HL-60/S4 treated with retinoic acid at 250 ng/mL for 4 days and 3 days (cell line): ENCODE measurements around the gene FCGR3B.
"Not testable (repeated sequence)": the region's sequence is repeated elsewhere in the genome, so short reads cannot be mapped to it uniquely, and the experiment has no call there.

Experiments used
- in situ Hi-C: fragments of 300-500 bp; cut with MboI; formaldehyde crosslinking; loops from 2 replicates; pipeline ENCODE4 v1.7.0; 2022; ENCODE audit warnings: low sequenced_read_pairs

Gene FCGR3B

DNA sequence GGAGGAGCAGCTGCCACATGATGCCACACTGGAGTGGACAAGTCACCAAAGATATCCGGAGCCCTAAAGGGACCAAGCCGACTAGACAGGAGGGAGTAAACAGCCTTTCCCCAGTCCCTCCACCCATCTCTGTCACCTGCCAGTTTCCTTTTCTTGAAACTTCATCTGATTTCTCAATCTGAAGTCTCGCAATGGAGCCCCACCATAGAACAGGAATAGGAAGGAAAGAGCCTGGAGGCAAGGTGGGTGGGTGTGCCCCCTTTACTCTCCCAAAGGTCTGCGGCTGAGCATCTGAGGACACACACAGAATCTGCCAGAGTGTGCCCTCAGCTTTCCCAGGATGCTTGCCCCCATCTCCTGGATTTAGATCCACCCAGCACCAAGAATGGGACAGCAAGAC lies at the start of gene FCGR3B:
Gene FCGR3B (minus strand): TSS at position 101 of the 400 bp plus-strand sequence. CDS start 82 bp downstream, at position 19.
- in situ Hi-C loops: no loop called here

DNA sequence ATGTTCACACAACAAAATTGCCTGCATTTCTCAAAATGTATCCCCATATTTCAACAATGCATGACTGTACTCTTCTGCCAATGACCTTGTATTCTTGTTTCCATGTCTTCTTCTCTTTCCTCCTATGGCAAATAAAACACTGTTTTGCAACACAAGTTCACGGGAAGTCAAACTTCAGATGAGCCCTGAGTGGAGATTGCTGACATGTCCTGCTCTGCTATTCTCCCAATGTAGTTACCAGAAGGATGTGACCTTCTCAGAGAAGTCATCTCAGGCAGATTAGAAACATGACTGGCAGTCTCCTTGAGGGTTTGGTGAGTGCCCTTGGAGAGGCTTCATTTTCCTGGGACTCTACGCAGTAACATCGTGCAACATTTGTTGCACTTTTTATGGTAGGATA lies 47.5 kb upstream of the FCGR3B start:
- in situ Hi-C loops: no loop called here

DNA sequence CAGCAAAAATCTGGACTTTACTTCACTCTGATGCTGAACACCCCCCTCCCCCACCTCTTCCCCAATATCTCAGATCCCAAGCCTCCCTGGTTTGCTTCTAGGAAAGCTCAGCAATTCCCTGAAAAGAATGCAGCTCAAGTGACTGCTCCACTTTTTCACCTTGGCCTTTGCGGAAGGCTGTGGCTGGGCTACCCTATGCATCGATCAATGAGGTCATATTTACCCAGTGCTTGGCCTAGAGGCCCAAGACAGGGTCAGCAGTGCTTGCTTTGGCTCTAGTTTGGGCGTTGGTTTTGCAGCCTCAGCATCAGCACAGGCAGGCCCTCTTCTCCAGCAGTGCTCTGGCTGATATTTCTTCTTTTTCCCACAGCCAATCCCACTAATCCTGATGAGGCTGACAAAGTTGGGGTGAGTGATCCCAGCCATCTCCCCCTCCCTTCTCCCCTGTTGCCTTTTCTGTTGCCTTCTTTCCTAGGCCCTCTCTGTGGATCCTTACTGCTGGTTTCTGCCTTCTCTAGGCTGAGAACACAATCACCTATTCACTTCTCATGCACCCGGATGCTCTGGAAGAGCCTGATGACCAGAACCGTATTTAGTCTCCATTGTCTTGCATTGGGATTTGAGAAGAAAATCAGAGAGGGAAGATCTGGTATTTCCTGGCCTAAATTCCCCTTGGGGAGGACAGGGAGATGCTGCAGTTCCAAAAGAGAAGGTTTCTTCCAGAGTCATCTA lies 46.1 kb upstream of the FCGR3B start:
- in situ Hi-C loops: no loop called here

DNA sequence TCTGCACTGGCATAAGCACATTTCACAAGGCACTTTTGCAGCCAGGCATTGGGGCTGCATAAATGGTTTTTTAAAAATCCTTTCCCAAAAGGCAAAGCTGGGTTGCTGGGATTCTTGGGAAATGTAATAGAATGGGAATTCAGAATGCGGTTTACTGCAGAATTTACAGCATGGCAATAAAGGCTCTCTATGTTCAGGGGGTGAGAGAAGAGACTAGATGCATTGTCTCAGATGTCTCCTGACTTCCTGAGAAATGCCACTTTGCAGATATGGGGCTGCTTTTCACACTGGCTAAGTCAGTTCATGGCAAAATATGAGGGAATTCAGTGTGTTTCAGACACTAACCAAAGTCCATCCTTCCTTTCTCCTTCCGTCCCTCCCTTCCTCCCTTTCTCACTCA lies 45.5 kb upstream of the FCGR3B start:
- in situ Hi-C loops: no loop called here

DNA sequence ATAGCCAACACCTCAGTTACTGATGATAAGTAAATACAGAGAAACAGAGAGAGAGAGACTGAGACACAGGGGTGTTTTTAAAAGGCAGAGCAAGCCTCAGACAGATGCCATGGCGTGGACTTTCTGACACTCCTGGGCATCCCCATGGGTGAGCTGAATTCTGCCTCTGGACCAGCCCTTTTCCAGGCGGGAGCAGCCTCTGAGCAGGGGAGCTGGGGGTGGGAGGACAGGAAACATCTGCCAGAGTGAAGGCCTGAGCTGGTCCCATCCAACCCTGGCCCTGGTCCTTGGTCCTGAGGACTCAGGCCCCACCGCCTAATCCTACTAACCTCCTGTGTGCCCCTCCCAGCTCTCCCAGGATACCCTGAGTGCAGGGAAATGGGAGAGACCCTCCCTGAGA lies 43.9 kb upstream of the FCGR3B start:
- in situ Hi-C loops: not testable (repeated sequence)

DNA sequence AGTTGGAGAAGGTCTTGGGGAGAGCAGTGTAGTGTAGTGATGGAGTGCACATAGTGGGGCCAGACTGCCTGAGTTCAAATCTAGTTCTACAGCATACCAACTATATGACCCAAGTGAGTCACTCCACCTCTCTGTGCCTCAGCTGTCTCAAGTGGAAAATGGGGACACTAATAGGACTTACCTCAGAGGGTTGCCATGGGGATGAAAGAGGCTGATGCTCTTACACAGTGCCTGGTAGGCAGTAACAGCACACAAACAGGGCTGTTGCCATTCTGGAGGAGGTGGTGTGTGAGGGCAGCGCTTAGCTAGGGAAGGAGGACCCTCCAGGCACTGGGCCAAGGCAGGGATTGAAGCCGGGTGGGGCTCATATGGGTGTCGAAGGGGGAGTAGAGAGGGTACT lies 43.5 kb upstream of the FCGR3B start:
- in situ Hi-C loops: not testable (repeated sequence)

DNA sequence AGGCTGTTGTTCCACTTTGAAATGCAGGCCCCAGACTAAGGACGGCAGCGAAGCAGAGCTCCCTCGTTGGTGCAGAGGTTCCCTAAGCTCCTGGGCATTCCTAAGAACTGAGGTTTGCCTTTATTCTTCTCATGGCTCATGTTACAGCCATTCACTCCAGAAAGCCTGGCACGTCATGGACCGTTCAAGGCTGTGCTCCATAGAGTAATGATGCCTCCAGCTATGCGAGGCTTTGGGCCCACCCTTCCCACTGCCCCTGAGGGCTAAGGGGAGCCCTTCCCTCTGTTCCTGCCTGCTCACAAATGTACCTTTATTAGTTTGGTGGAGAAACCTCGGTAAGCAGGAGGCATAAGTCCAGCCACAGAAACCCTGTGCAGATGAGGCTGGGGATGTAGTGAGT lies 42.5 kb upstream of the FCGR3B start:
- in situ Hi-C loops: not testable (repeated sequence)

DNA sequence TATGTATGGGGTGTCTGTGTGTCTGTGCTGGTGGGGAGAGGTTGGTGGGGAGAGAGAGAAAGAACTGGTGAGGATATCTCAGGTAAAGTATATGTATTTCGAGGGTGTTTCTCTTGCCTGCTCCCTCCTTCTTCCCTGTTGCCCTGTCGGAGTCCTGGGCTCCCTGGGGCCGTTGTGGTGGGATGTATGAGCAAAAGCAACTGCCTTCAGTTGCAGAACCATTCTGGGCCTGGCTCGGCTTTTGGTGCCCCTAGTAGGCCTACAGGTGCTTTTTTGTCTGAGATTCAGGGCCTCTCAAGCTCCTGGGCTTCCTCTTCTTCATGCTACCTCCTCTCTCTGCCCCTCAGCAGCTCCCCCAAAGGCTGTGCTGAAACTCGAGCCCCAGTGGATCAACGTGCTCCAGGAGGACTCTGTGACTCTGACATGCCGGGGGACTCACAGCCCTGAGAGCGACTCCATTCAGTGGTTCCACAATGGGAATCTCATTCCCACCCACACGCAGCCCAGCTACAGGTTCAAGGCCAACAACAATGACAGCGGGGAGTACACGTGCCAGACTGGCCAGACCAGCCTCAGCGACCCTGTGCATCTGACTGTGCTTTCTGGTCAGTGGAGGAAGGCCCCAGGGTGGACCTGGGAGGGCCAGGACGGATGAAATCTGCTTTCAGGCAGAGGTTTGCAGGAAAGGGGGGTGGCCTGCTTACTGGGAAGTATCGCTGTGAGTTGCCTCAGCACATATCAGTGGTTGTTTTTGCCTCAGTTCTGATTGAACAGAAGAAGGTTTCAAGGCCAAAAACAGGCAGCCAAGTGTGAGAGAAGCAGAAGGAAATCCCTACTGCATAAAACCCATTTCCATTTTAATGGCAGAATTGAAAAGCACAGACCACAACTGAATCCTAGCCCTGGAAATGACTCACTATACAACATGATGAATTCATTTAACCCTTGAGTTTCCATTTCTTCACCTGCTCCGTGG lies 40.4 kb upstream of the FCGR3B start:
- in situ Hi-C loops: not testable (repeated sequence)

DNA sequence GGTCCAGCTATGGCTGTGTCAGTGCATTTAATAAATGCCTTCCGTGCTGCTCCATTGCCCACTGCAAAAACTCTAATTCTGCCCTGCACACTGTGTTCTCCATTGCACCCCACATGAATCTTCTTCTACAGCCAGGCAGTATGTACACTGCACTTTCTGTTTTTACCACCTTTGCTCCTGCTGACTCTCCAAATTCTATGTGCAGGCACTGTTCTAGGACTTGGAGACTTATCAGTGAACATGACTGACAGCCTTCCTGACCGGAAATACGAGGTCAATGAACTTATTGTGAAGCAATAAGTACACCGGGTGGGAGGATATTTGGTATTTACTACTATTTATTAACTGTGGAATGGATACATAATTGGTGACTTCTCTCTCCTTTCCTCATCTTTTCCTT lies 33.7 kb upstream of the FCGR3B start:
- in situ Hi-C loops: not testable (repeated sequence)

DNA sequence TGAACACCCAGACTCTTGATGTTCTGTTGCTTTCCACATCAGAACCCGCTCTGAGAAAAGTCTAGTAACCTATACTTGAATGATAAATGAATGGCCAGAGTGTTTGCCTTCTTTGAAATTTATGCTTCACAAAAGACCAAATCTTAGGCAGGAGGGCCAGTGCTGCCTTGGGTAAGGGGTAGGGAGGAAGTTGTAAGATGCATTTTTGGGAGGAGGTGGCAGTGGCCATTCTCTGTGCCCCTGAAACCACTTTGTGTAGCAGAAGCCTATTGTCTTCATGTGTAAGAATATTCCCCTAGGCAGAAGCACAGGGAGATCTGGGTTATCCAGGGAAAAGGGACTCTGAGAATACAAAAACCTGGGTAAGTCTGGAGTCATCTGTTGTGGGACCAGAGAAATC lies 32.6 kb upstream of the FCGR3B start:
- in situ Hi-C loops: not testable (repeated sequence)

DNA sequence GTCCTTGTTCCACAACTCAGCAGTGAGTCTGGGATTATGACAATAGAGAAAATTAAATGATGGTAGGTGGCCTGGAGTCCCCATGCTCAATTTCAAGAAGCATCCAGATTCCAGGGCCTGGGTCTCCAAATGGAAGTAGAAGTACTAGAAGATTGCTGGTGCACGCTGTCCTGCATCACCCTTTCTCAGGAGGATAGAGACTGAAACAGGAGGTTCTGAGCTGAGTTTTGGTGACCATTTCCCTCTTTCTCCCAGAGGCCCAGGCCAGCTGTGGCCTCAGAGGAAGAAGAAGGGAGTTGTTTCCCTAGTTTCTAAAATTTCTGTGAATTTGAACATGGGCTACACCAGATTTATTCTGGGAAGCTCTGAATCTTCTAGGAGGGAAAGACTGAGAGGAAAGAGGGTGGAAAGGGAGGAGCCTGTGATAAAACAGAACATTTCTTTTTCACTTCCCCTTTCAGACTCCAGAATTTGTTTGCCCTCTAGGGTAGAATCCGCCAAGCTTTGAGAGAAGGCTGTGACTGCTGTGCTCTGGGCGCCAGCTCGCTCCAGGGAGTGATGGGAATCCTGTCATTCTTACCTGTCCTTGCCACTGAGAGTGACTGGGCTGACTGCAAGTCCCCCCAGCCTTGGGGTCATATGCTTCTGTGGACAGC lies 31.8 kb upstream of the FCGR3B start, which contains the start of gene FCGR2B:
Gene FCGR2B (plus strand): TSS at position 460 of the 656 bp plus-strand sequence. CDS start 99 bp downstream, at position 559.
- in situ Hi-C loops: not testable (repeated sequence)

DNA sequence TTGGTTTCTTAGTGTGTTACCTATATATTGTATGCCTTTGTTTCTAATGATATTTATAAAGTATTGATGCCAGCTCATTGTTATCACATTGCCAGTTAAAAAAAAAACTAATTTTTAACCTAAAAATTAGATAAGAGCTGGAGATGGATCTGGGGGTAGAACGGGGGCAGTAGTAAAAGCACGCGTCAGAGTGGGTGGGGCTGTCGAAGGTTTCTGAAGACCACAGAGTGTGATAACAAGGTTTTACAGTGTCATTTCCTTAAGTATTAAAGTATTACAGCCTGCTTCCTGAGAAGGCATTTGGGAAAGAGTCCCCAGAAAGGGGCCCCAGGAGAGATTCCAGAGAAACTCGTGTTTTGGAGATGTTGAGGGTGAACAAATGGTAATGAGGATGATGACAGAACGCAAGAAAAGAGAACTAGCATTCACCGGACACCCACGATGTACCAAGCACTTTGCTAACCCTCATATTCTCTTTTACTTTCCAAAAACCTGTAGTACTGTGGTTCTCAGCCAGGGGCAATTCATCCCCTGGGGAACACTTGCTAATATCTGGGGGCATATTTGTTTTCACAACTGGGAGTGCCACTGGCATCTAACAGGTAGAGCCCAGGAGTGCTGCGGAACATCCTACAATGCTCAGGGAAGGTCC lies 30.8 kb upstream of the FCGR3B start:
- in situ Hi-C loops: not testable (repeated sequence)

DNA sequence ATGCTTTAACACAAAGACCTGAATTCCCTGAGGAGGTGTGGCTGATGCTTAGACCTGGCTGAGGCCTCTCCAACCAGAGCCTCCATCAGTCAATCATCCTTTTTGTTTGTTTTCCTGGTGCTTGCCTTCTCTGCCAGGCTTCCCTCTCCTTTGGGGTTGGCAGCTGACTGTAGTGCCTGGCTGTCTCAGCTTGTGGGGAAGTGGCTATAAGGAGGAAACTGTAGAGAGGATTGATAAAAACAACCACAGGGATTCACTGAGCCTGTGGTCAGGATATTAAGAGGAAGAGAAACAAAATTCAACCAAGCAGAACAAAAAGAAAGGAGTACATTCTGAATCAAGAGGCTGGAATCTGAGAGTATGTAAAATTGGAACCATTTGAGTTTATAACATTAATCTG lies 27.5 kb upstream of the FCGR3B start:
- in situ Hi-C loops: not testable (repeated sequence)

DNA sequence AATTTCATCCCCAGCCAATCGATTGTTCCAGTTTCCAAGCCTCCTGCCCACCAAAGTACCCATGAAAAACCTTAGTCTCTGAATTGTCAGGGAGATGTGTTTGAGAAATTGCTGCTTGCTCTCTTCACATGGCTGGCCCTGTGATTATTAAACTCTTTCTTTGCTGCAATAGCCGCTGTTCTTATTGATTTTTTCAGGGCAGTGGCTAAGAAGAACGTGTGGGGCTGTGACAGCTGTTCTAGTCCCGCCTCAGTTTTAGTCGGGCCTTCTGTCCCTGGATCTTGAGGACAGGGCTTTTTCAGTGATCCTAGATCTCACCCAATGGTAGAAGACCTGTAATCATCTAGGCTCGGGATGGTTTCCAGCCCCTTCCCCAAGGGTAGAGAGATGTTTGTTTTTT lies 23.0 kb upstream of the FCGR3B start:
- in situ Hi-C loops: not testable (repeated sequence)

DNA sequence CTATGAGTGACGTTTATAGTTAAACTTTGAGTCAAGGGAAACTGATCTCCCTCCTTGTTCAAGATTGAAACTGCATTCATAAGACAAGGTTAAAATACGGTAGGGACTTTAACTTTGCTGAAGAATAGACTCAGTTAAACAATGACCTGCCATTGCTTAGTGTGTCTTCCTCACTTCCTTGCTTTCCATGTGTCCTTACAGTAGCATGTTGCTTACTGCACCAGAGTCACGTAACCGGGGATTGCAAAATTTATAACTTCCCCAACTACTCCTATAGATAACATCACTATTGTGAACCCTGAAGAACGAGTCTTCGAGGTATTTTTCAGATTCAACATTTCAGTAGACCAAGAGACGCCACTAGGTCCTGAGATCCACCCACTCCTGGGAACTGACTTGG lies 22.6 kb upstream of the FCGR3B start:
- in situ Hi-C loops: not testable (repeated sequence)

DNA sequence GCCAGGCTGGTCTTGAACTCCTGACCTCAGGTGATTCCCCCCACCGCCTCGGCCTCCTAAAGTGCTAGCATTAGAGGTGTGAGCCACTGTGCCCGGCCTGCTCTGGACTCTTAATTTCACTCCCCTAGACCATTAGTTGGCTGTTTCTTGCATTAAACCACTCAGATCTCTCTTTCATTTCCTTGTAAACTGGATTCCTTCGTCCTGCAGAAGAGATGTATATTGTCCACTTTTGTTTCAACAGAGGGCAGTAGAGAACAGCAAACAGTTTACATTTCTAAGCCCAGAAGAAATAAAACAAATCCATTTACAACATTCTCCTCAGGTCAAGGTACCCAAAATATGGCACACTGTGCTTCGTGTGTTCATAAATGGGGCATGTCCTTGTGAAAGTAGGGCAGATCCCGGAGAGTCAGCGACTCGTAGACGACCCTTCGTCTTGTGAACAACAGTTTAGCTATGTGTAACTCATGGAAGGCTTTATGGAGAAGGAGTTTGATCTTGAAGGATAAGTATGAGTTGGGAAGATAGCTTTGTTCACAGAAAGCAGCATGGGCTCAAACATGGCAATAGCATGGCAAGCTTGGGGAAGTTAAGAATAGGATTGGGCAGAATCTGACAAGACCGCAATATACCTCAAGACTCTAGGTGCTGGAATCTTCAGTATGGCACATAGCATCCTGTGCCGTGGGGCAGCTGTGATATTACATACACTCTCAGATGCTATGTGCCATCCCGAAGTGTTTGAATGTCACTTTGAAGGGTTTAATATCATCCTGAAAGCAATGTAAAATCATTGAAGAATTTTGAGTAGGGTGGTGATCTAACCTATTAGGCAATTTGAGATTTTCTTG lies 16.8 kb upstream of the FCGR3B start:
- in situ Hi-C loops: not testable (repeated sequence)

DNA sequence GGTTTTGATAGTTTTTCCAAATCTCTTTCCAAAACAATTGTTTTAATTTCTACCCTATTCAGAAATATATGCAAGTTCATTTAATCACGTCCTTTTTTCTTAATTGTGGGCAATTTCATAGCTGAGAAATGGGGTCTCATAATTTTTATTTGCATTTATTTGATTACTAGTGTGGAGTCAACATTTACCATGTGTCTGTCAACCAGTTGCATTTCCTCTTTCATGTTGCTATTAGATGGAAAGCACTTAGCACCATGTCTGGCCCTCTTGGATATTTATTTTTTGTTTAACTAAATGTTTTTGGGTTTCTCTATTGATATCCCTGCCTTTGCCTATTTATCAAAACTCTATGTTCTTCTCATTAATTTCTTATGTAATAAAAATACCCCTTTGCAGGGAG lies 13.9 kb upstream of the FCGR3B start:
- in situ Hi-C loops: not testable (repeated sequence)

DNA sequence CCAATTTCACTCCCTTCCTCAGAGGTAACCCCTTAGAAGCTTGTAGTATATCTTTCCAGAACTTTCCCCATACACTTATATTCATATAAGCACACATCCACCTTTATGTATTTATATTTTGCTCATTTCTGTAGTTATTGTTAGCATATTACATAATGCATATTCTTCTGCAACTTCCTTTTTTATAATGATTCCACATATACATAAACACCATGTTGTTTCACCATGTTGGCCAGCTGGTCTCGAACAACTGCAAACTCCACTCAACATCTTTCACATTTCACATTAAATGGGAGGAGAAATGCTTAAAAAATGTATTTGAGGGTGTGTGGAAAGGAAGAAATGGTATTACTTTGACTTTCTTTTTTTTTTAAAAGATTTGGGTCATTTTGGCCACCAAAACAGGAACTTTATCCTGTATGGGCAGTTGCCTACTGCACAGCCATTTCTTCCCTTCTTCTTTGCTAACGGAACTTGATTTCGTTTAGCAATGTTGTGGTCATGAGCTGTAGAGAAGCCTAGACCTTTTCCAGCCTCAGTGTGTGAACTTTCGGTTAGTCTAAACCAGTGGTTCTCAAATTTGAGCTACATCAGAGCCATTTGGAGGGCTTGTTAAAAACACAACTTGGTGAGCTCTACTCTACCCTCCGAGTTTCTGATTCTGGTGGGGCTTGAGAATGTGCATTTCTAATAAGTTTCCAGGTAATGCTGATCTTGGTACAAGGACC lies 12.7 kb upstream of the FCGR3B start:
- in situ Hi-C loops: not testable (repeated sequence)

DNA sequence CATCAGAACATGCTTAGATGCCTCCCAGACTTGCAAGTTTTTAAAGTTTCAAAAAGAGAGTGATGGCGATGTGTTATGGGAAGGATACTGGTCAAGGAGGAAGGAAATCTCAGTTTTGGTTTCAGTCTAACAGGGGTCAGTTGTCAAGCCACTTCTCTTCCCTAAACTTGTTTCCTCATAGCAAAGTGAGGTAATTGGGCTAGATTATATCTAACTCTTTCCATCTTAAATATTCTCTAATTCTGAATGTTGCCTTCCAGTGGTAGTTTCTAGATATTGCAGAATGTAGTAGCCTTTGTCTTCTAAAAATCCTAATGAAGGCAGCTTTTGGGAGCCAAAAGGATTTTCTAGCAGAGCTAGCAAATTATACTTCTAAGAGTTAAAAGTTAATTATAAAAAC lies 11.7 kb upstream of the FCGR3B start:
- in situ Hi-C loops: not testable (repeated sequence)
